Measurements from ENCODE around the gene TRAF3.

The TRAF3 gene

DNA sequence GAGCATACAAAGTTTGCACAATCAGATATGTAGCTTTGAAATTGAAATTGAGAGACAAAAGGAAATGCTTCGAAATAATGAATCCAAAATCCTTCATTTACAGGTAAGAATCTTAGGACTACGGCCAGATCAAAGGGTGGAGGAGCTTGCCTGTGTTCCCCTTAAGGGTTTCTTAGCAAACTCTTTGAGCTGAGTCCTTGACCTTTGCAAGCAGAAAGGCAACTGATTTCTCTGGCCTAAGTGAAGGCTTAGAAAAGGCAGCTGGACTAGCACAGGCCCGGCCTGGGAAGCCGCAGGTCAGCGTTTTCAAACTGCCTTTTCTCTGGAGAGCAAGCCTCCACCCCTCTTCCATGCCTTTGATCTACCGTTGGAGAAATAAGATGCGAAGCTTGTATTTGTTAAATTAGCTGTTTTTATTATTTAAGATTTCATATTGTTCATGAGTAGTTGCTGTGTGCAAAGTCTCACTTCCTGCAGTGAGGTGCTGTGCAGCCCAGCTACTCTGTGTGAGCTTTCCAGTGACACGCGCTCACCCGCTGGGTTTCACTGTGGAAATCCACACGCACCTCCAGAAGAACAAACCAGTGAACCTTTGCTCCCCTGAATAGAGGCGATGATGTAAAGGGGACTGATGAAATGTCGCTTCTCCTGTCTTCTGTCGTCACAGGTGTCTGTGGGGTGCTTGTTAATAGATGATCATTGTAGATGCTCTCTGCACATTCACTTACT, 120.2 kb downstream of the TRAF3 start:
- no peak for DNase-seq

DNA sequence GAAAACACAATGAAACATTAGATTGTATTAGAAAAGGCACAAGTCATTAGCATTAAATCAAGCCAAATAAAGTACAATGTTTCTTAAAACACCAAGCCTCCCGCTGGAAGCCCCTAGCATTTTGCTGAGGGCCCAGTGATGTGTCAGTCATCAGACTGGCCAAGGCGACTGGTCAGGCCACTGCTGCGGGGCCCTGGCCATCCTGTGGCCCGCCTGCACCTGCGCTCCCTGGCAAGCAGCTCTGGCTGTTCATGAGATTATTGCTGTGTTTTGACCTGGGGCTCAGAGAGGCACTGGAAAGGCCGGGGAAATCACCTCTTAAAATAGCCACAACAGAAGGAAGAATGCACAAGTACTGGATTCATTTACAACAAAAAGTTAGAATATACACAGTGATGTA, 121.0 kb downstream of the TRAF3 start:
- DNase-seq, result no peak

DNA sequence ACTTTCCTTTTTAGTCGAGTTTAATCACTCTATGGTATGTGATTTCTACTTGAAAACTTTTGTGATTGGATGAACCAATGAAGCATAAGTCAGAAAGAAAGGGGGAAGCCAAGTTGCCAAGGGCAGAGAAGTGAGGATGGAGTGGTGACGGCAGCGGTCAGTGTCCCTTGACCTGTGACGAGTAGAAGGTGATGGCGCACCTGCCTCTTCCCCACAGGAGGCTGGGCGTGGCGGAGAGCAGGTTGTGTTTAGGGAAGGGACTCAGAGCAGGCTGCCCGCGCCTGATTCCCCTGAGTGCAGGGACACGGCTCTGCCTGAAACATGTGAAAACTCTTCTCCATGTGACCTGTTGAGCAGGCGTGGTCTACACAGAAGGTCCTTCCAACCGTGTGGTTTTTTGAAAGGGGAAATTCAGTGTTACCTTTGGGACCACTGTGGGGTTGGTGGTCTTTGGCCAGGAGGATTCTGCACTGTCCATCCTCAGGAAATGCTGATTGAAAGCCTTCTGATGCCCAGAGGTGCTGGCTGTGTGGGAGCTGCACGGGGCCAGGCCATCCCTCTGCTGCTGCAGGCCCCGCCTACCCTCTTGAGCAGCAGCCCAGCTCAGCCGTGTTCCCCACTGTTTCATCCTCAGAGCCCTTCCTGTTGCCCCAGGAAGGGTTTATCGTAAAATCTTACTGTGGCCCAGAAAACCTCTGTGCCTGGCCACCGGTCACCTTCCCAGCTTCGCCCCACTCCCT, 121.7 kb downstream of the TRAF3 start:
- DNase-seq, result no peak

DNA sequence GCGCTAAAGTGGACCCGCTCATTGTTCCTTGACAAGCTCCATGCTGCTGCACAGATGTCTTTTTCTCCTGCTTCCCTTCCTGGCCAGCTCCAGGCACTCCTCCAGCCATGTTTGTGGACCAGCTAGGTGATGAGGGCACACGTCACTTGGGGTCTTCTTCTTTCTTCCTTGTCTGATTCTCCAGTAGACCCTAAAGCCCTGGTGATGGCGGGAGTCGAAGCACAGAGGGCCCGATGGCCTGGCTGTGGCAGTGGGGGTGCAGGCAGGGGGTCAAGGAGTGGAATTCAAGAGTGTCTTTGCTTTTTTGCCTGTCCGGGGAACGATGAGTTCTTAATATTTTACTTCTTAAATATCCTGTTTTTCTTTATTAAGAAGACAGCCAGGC, 122.3 kb downstream of the TRAF3 start:
- DNase-seq, result no peak

DNA sequence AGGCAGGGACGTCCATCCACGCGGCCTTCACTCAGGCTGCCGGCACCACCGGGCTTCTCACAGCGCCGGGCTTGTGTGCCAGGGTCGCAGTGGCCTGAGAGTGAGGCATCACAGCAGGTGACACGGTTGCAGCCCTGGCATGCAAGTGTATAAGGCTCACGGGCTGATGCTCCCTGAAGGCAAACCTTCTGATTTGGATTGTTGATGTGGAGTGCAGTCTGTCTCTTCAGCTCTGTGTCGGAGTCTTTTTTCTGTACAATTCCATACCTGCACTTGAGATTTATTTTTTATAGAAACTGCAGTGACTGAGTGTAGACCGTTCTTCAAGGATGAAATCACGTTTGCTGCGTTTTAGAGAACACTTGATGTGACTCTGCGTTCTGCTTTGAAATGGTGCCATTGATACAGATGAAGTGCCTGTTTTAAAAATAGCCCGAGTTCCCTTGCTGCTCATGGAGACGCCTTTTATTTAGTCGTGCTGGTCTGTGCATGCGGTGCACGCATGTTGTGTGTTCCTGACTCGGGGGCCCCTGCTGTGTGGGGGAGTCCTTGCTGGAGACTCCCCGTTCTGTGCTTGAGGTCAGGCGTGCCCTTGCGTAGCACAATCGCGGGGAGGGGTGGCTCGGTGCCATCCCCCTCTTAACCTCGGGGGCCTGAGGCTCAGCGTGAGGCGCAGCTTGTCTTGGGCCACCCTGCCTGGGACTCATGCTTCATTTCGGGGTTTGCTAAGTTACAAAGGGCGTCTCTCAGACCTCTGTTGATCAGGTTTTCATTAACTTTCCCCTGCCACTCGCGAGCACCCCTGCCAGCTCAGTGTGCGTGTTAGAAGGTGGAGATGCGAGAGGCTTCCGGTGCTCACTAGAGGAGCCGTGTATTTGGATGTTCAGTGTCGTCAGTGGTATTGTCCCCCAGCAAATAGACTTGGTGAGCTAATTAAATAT, 123.7 kb downstream of the TRAF3 start:
- no peak for DNase-seq

DNA sequence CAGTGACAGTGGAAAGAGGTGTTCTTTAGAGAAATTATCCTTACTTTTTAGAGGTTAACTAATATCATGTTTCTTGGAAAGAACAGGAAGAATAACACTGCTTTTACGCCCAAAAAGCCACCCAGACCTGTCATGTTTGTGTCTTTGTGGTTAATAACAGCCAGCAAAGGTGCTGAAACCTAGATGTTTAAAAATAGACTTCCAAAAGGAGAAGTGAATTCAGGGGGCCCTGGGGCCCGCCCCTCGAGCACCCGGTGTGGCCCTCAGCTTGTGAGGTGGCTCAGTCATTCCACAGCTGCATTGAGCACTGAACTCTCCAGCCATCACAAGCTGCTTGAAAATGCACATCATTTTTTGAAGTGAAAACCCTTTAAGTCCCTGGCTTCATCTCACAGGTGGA, 124.4 kb downstream of the TRAF3 start:
- no peak for DNase-seq

DNA sequence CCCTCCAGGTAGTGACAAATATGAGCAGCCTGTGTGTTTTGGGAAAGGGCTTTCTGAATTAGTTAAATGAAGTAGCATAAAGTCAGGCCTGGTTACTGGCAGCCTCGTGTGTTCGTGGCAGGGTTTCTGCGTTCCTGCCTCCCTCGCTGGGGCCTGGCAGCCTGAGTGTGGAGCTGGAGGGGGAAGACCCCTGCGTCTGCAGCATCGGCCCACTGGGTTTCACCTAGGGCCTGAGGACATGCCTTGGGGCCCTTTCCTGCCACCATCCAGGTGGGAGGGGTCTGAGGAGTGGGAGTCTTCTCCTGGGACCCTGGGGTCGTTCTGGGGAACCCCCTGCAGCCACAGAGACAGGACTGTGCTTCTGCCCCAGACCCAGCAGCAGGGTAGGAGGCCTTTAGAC, 124.8 kb downstream of the TRAF3 start:
- DNase-seq, result no peak

DNA sequence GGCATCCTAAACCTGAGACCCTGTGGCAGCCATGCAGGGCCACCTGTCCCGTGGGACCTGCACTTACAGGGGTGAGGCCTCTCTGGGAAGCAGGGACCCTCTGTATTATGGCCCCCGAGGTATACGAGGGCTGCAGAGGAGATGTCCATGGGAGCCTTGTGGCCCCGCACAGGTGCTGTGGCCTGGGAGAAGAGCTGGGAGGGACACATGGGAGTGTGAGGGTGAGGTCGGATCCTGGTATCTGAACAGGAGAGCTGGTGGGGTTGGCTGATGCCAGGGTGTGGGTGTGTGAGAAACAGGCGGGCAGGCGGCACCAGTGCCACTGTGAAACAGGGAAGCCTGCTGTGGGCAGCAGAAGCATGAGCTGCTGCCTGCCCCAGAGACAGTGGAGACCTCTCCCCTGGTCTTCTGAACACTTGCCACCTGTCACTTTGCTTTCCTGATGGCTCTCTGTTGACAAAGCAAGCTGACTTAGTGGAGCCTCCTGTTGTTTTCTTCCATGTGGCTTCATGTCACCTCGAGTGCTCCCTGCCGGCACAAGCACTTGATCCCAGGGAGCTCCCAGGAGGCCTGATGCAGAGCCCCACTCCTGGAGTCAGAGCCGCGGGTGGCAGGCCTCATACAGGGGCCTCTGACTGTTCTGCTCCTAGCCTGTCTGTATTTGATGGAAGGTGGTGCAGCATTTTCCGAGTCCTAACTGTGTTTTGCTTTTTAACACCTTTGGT, 125.4 kb downstream of the TRAF3 start:
- DNase-seq, result no peak

DNA sequence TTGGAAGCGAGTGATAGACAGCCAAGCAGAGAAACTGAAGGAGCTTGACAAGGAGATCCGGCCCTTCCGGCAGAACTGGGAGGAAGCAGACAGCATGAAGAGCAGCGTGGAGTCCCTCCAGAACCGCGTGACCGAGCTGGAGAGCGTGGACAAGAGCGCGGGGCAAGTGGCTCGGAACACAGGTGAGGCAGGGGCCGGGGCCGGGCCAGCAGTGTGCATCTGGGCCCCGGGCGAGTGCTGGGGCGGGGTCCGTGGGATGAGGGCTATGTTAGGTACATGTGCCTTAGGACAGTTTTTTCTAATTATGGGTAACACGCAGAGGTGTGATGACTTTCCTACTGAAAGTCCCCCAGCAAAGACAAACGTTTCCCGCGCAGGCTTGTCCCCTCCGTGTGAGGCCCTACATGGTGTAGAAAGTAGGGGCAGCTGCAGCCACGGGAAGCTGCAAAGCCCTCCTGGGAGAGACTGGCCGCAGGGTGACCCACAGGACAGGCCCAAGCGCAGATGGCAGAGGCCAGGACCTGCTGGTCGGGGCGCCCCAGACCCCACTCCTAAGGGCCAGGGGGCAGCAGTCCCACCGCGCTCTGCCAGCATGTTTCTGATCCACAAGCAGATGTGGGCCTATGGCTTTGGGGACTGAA, 126.1 kb downstream of the TRAF3 start:
- no peak for DNase-seq

DNA sequence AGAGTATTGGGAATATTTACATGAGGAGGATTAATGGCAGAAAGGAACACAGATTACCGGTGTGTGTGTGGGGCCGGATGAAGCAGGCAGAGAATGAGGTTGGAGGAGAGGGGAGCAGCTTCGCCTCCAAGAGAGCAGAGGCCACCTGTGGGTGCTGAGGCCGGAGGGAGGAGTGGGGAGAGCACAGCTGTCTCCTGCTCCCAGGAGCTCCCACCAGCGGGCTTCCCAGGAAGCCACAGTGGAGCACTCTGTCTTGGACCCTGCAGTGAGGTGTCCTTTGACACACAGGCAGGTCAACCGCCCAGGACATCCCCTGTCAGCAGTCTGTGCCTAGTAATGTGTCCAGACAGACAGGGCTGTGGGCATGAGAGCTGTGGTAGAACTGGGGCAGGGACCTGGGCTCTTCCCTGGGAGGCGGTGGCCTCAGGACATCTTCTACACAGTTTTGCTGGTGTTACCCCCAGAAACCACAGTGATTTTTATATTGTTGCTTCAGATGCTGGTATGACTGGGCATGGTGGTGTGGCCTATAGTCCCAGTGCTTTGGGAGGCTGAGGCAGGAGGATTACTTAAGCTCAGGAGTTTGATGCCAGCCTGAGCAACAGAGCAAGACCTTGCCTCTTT, 126.8 kb downstream of the TRAF3 start:
- DNase-seq, result no peak

DNA sequence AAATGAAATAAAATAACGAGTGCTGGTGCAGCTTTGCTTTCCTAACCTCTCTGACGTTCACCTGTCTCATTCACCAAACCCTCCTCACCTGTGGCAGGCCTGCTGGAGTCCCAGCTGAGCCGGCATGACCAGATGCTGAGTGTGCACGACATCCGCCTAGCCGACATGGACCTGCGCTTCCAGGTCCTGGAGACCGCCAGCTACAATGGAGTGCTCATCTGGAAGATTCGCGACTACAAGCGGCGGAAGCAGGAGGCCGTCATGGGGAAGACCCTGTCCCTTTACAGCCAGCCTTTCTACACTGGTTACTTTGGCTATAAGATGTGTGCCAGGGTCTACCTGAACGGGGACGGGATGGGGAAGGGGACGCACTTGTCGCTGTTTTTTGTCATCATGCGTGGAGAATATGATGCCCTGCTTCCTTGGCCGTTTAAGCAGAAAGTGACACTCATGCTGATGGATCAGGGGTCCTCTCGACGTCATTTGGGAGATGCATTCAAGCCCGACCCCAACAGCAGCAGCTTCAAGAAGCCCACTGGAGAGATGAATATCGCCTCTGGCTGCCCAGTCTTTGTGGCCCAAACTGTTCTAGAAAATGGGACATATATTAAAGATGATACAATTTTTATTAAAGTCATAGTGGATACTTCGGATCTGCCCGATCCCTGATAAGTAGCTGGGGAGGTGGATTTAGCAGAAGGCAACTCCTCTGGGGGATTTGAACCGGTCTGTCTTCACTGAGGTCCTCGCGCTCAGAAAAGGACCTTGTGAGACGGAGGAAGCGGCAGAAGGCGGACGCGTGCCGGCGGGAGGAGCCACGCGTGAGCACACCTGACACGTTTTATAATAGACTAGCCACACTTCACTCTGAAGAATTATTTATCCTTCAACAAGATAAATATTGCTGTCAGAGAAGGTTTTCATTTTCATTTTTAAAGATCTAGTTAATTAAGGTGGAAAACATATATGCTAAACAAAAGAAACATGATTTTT, 128.2 kb downstream of the TRAF3 start:
- DNase-seq, result no peak

DNA sequence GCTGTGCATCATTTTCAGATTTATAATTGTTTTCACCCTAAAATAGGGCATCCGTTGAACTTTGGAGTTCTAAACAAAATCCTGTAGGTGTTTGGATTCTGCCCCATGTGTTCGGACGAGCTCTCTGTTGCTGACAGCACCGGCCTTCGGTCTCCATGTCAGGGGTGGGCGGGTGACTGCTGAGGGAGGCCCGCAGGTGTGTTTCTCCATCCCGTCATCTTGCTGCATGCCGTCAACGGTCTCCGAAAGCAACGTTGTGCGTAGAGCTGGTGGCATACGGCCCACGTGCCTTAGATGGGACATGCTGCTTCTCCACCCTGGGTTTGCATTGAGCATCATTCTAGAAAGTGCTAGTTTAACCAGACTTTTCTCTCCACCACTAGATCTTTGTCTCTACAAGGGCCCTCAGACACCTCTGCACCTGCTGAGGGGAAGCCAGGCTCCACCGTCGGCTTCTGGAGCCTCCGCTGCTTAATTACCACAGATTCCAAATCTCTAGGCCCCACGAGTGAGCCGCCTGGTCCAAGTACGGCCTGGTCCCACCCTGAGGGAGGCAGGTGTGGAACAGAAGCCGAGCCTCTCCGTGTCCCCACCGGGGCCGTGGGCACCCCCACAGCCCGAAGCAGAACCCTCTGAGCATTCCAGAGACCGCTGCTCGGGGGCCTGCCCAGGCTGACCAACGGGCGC, 129.5 kb downstream of the TRAF3 start:
- DNase-seq, result no peak

DNA sequence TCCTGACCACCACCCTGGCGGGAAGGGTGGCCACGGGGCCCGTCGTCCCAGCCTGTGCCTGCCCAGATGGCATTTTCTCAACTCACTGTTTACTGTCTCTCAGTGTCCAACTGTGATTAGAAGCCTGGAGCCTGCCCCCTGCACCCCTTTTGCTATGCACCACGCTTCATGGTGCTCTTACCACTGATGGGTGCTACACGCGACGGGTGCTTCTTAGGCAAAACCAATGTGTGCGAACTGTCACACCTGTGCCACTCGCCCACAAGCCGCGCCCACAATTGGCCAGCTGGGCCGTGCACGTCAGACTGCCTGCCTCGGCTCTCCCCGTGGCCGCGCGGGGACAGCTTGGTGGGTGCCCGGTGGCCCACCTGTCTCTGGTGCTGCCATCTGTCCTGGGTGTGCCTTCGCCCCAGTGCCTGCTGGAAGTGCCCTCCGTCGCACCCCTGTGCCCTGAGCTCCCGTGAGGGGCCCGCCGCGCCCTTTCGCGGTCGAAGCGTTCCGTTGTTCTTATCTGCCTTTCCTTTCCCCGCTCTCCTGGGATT, 130.1 kb downstream of the TRAF3 start:
- no peak for DNase-seq

DNA sequence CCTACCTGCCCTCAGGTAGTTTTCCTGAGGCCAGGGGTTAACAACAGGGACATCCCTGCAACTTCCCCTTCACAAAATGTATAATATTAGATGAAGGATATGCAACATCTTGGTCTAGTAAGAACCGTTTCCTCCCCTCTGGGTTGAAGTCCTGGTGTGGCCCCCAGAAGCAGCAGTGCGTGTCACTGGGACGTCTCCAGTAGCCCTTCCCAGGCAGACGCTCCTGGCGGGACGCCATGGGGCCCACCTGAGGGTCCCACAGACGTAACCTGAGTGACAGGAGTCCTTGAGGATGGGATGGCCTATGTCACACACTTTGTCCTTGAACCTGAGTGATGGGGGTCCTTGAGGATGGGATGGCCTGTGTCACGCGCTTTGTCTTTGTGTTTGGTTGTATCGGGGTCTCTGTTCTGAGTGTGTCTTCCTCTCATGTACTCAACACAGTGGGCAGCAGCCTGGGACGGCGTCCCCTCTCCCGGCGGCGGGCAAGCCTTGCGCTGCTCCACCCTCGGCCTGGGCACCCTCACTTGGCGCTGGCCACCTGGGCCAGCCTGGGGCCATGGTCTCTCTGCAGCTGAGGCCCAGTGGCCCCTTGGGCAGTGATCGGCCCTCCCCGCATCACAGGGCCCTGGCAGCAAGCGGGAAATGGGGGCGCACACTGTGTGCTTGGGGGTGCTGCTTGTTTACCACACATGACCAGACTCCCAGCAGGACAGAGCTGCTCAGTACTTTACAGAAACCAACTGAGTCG, 130.9 kb downstream of the TRAF3 start:
- DNase-seq, result no peak

DNA sequence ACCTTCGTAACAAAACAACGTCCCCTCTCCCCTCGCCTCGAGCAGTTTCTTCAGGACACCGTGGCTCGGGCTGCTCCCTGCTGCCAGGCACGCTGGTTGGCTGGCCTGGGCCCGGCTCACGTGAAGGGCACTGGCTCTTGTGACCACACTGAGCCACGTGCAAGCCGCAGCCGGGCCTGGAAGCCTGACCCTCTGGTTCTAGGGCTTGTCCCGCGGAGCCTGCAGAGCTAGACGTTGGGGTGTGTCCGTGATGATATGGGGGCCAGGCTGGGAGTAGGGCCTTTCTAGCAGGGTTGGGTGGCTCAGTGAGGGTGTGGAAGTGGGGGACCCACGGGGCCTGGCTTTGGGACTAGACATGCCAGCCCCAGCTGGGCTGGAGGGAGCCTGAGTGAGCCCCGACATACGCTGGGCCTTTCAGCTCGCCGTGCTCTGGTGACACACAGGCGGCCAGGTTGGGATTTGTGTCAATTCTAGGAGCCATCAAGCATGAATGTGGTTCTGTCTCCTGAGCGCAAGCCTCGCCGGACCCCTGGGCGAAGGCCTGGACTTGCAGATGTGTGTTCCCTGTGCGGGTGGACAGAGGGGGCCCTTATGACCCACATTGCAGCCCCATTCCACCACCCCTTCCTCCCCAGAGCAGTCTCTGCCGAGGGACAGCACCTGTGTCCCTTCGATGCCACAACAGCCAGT, 131.7 kb downstream of the TRAF3 start:
- DNase-seq, result no peak

DNA sequence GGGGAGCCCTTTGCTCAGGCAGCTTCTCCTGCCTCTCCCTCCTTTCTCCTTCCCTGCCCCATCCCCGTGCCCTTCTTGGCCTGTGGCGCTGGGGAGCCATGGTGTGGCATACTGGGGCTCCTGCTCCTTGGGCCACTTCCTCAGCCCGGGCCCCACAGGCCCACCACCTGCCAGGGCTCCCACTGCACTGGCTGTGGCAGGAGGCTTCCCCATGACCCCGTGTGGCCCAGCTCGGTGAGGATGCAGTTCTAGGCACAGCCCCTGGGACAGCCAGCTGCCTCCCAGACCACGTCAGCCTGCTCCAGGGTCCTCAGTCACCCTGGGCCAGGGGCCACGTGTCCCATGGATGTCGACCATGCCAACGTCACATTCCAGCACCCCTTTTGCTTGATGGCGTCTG, 132.2 kb downstream of the TRAF3 start:
- no peak for DNase-seq

DNA sequence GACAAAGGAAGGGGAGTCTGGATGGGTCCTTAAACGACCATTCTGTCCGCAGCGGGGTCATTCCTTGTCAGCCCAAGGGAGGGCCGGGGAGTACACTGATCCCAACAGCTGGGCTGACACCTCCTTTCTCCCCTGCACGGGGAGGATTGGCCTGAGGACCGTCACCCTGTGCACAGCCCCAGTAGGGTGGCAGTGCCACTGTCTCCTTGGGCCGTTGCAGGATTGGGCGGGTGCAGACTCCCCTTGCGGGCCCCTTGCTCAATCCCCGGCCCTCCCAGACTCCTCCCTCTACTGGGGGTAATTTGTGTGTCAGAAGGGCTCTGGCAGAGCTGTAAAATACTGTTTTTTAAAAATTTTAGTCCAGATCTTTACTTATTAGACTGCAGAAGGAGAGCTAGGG, 132.7 kb downstream of the TRAF3 start:
- DNase-seq, result no peak

DNA sequence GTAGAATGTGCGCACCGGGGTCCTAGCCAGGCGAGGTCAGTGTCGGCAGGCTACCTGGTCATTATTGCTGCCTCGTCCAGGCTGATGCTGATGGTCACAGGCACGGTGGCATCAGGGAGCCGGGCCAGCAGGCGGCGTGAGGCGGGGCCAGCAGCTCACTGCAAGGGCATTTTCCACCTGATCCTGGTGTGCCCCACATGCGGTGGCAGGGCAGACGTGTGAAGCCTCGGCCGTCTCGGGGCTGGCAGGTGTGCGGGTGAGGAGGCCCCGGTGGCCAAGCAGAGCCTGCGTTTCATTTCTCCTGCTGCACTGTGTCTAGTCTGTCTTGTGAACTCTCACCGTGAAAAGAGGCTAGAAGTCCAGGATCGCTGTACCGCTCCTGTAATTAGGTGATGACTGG, 133.2 kb downstream of the TRAF3 start:
- DNase-seq, result no peak

Measured in NCI-H774 (cell line).